Endothelial cell (in vitro differentiated cells): Measurements from ENCODE around the gene CA14. TPM values are rescaled to one million over a fixed set of nuclear protein-coding genes. Genes with fewer than 3 reads are reported as not detected.
"Not testable (repeated sequence)": the region's sequence is repeated elsewhere in the genome, so short reads cannot be mapped to it uniquely, and the experiment has no call there.

Source experiments
- DNase-seq: peaks from one replicate; pipeline ENCODE4 v3.0.0; 2021; ENCODE audit warnings: low spot score
- H3K27ac Mint-ChIP-seq: one replicate; pipeline ENCODE4 v1.8.0; 2021; ENCODE audit warnings: mixed read lengths, inconsistent platforms; ENCODE audit not compliant: unreplicated experiment
- H3K27me3 Mint-ChIP-seq: one replicate; pipeline ENCODE4 v1.8.0; 2021; ENCODE audit warnings: mild to moderate bottlenecking, moderate library complexity, mixed read lengths, inconsistent platforms; ENCODE audit not compliant: unreplicated experiment
- H3K36me3 Mint-ChIP-seq: one replicate; pipeline ENCODE4 v1.8.0; 2021; ENCODE audit warnings: mild to moderate bottlenecking, low read depth, mixed read lengths, inconsistent platforms; ENCODE audit not compliant: unreplicated experiment
- H3K4me1 Mint-ChIP-seq: one replicate; pipeline ENCODE4 v1.8.0; 2021; ENCODE audit warnings: mild to moderate bottlenecking, mixed read lengths, inconsistent platforms; ENCODE audit not compliant: unreplicated experiment
- H3K4me3 Mint-ChIP-seq: one replicate; pipeline ENCODE4 v1.8.0; 2021; ENCODE audit warnings: mild to moderate bottlenecking, mixed read lengths, inconsistent platforms; ENCODE audit not compliant: unreplicated experiment
- H3K9me3 Mint-ChIP-seq: one replicate; pipeline ENCODE4 v1.8.0; 2021; ENCODE audit warnings: mixed read lengths, inconsistent platforms; ENCODE audit not compliant: unreplicated experiment
- total RNA-seq: library from RNA; stranded (reverse); fragmentation: NEBNext Ultra II Directional; extraction: Animal tissue kit (Norgen Biotek cat#: 25700); gene quantifications from one replicate; pipeline ENCODE4 v1.2.1, GENCODE V29; 2021; ENCODE audit not compliant: unreplicated experiment
- TF ChIP-seq, protein P1 (sequence below): fragments of 200-600 bp; sonication (generic); IDR thresholded peaks from one replicate; pipeline ENCODE4 v1.5.0; 2021; ENCODE audit warnings: antibody characterized with exemption; ENCODE audit not compliant: unreplicated experiment

CA14 gene
- total RNA-seq, 1 donor from 2014 or later: 6.3 TPM

DNA sequence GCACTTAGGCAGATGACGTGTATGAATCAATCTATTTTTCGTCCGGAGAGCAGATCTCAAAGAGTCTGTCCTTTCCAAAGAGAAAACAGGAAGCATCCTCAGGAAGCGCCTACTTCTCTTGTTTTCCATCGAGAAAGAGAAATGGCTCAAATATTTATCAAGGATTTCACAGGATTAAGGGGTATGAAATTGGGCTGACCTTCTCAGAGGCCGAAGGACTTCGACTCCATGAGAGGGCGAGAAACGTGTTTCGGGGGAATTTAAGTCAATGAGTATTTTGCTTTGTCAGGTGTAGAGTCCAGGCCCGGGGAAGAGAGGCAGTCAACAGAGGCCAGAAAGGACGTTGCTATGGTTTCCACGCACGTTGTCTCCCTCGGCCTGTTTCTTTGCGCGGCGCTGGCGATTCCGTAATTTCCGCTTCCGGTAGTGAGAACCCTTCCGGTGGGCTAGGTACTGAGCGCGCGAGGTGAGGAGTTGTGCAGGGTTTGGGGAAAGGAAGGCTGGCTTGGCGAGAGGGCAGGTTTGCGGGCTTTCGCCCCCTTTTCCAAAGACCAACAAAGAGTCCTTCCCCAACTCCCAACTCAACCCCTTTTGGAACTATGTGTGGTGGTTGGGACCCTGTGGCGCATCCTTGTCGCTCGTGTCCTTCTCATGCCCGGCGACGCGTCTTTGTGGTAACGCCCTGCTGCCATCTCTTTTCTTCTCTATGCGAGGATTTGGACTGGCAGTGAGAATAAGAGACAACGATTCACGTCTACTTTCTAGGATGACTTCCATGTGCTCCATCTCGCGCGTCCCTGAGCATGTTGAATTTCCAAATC, 36.1 kb downstream of the CA14 start, which contains the start of gene MRPS21:
Gene MRPS21, plus strand, starts transcription at position 429 of the 821 bp plus-strand sequence. CDS start 506 bp downstream, outside the sequence.
- DNase-seq: peak; percentile 84
- Mint-ChIP-seq H3K27ac (peak within 1 kb of the TSS; percentile 100), H3K4me1 (peaks cover 30% of the 10 kb centered on the region), H3K4me3 (peak within 1 kb of the TSS; percentile 97), H3K36me3 (peaks cover 27% of the 10 kb centered on the region), H3K27me3 (peaks cover 24% of the 10 kb centered on the region), H3K9me3 (no peaks in the 10 kb centered on the region)
- TF ChIP-seq, protein P1, sequence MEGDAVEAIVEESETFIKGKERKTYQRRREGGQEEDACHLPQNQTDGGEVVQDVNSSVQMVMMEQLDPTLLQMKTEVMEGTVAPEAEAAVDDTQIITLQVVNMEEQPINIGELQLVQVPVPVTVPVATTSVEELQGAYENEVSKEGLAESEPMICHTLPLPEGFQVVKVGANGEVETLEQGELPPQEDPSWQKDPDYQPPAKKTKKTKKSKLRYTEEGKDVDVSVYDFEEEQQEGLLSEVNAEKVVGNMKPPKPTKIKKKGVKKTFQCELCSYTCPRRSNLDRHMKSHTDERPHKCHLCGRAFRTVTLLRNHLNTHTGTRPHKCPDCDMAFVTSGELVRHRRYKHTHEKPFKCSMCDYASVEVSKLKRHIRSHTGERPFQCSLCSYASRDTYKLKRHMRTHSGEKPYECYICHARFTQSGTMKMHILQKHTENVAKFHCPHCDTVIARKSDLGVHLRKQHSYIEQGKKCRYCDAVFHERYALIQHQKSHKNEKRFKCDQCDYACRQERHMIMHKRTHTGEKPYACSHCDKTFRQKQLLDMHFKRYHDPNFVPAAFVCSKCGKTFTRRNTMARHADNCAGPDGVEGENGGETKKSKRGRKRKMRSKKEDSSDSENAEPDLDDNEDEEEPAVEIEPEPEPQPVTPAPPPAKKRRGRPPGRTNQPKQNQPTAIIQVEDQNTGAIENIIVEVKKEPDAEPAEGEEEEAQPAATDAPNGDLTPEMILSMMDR: no peak

DNA sequence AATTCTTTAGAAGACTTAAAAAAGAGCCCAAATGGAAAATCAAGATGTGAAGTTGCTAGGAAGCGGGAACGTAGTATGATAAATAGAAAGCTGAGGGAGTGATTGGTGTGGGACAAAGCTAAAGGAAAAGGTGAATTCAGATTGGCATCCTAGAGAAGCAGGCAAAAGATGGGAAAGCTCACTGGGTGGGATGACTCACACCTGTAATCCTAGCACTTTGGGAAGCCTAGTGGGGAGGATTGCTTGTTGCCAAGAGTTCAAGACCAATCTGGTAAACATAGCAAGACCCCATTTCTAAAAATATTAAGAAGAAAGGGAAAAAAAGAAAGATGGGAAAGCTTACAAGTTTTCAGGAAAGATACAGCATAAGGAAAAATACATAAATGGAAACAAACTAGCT, 37.9 kb downstream of the CA14 start:
- Mint-ChIP-seq H3K36me3 (peaks cover 27% of the 10 kb centered on the region), H3K4me1 (peaks cover 30% of the 10 kb centered on the region), H3K27me3 (peaks cover 29% of the 10 kb centered on the region), H3K27ac (peak overlapping the region; percentile 76), H3K9me3 (no peaks in the 10 kb centered on the region), H3K4me3 (peak overlapping the region; percentile 72)
- no peak for DNase-seq
- TF ChIP-seq, protein P1: no peak

DNA sequence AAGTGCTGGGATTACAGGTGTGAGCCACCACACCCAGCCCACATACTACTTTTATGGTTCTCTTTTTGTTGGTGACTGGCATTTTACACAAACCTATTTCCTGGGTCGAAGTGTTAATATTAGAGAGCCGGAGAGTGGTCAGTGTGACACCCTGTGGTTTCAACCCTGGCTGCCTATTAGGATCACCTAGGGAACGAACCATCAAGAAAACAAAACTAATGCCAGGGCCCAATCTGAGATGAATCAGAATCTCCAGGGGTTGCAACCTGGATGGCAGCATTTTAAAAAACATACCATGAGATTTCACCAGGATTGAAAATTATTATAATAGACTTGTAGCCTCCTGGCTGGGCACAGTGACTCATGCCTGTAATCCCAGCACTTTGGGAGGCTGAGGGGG, 42.1 kb downstream of the CA14 start:
- Mint-ChIP-seq H3K9me3 (no peaks in the 10 kb centered on the region), H3K4me3 (no peak overlapping the region), H3K36me3 (peaks cover 35% of the 10 kb centered on the region), H3K27me3 (peaks cover 8% of the 10 kb centered on the region), H3K27ac (peak overlapping the region; percentile 5), H3K4me1 (peaks cover 26% of the 10 kb centered on the region)
- no peak for DNase-seq
- TF ChIP-seq, protein P1: no peak

DNA sequence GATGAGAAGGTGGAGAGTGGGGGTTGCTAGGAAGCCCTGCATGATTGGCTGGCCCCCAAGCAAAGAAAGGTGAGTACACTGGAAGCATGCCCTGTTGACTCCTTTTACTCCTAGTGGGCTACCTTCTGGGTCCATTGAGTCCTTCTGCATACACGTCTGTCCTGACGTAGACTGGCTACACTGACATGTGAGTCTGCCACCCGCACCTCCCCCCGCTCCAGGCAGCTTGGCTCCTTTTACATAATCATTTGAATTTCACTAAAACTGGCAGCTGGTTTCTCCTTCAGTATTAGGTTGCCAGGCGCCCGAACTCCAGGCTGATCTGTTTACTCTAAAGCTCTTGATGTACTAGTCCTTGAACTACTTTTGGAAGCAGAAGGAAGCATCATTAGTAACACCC, 44.8 kb downstream of the CA14 start:
- DNase-seq: no peak
- H3K4me3 Mint-ChIP-seq: no peak overlapping the region
- H3K4me1 Mint-ChIP-seq: peaks cover 11% of the 10 kb centered on the region
- peak overlapping the region; percentile 67 for H3K27ac Mint-ChIP-seq
- peaks cover 23% of the 10 kb centered on the region for H3K36me3 Mint-ChIP-seq
- H3K9me3 Mint-ChIP-seq: no peaks in the 10 kb centered on the region
- TF ChIP-seq, protein P1: no peak
- H3K27me3 Mint-ChIP-seq: peaks cover 5% of the 10 kb centered on the region

DNA sequence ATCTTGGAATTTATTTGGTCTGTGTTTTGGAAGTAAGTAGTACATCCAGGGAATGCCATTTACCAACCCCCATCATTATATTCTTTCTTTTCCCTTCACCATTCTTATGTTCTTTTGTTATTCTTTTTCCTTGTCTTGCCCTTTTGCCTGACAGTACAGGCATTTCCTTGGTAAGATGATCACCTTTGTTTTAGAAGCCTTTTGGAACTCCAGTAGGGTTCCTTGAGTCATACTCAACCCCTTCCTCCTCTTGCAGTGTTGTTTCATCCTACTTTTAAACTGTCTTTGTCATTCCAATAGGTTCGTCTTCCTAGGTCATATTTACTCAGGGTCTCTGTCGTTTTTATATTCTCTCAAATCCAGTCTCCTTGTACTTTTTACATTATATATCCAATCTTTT, 45.3 kb downstream of the CA14 start:
- Mint-ChIP-seq H3K4me3 (no peak overlapping the region), H3K27ac (peak overlapping the region; percentile 77), H3K27me3 (peaks cover 5% of the 10 kb centered on the region), H3K9me3 (no peaks in the 10 kb centered on the region), H3K4me1 (peaks cover 11% of the 10 kb centered on the region), H3K36me3 (peaks cover 20% of the 10 kb centered on the region)
- TF ChIP-seq, protein P1: no peak
- no peak for DNase-seq

DNA sequence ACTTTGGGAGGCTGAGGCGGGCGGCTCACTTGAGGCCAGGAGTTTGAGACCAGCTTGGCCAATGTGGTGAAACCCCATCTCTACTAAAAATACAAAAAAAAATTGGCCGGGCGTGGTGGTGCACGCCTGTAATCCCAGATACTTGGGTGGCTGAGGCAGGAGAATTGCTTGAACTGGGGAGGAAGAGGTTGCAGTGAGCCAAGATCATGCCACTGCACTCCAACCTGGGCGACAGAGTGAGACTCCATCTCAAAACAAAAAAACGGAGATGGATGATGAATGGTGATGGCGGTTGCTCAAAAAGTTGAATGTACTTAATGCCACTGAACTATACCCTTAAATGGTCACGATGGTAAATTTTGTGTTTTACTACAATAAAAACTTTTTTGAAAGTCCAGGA, 51.0 kb downstream of the CA14 start:
- not testable (repeated sequence) for H3K9me3 Mint-ChIP-seq, H3K27ac Mint-ChIP-seq, H3K4me3 Mint-ChIP-seq, DNase-seq, H3K4me1 Mint-ChIP-seq, H3K27me3 Mint-ChIP-seq
- H3K36me3 Mint-ChIP-seq: peaks cover 14% of the 10 kb centered on the region
